NCI-H2196 treated with DMSO at 0.1 percent for 48 hours (cell line): ENCODE measurements around the gene DCAKD.

ENCODE experiments used
- DNase-seq: peaks from one replicate; lab custom pipeline; 2025; ENCODE audit not compliant: unreplicated experiment; lab: John Stamatoyannopoulos, UW

DCAKD gene

GRCh38 chr17:45032174-45032541 is 19.3 kb downstream of the DCAKD start:
- DNase-seq, result no peak

GRCh38 chr17:45031231-45032173 is 19.9 kb downstream of the DCAKD start:
- no peak for DNase-seq

- DNase-seq, result no peak
These were observed 20.7 kb downstream of the DCAKD start for GRCh38 chr17:45030733-45031132.

GRCh38 chr17:45029758-45030423 is 21.5 kb downstream of the DCAKD start:
- no peak for DNase-seq

- DNase-seq, result no peak
These were observed 22.3 kb downstream of the DCAKD start for GRCh38 chr17:45029096-45029495.

GRCh38 chr17:45022655-45023339 is 28.6 kb downstream of the DCAKD start:
- DNase-seq, result no peak

GRCh38 chr17:45022288-45022648 is 29.2 kb downstream of the DCAKD start:
- DNase-seq, result no peak

- peak; percentile 31 for DNase-seq
These were observed 29.7 kb downstream of the DCAKD start for GRCh38 chr17:45021607-45022287.

- no peak for DNase-seq
These were observed 30.9 kb downstream of the DCAKD start for GRCh38 chr17:45020354-45021138.

- peak; percentile 44 for DNase-seq
These were observed 32.4 kb downstream of the DCAKD start for GRCh38 chr17:45018848-45019711.

- DNase-seq, result no peak
These were observed 33.0 kb downstream of the DCAKD start for GRCh38 chr17:45018514-45018847.

- DNase-seq, result peak; percentile 15
These were observed 34.6 kb downstream of the DCAKD start for GRCh38 chr17:45016823-45017222.

GRCh38 chr17:45016237-45016636 is 35.2 kb downstream of the DCAKD start:
- no peak for DNase-seq

- no peak for DNase-seq
These were observed 38.1 kb downstream of the DCAKD start for GRCh38 chr17:45013021-45013997.

- no peak for DNase-seq
These were observed 39.7 kb downstream of the DCAKD start for GRCh38 chr17:45011767-45012166.

- no peak for DNase-seq
These were observed 41.6 kb downstream of the DCAKD start for GRCh38 chr17:45009676-45010467.

- no peak for DNase-seq
These were observed 43.2 kb downstream of the DCAKD start for GRCh38 chr17:45008216-45008615.
